Pons (tissue), 1 donor: Measurements from ENCODE around the gene MDM1.
A peak's percentile ranks its signal among the peaks of the same experiment; 100 is the strongest.

ENCODE experiments used
- DNase-seq: peaks from one replicate; pipeline ENCODE4 v3.0.0-alpha.2; 2016; ENCODE audit warnings: low spot score

MDM1 gene, protein sequence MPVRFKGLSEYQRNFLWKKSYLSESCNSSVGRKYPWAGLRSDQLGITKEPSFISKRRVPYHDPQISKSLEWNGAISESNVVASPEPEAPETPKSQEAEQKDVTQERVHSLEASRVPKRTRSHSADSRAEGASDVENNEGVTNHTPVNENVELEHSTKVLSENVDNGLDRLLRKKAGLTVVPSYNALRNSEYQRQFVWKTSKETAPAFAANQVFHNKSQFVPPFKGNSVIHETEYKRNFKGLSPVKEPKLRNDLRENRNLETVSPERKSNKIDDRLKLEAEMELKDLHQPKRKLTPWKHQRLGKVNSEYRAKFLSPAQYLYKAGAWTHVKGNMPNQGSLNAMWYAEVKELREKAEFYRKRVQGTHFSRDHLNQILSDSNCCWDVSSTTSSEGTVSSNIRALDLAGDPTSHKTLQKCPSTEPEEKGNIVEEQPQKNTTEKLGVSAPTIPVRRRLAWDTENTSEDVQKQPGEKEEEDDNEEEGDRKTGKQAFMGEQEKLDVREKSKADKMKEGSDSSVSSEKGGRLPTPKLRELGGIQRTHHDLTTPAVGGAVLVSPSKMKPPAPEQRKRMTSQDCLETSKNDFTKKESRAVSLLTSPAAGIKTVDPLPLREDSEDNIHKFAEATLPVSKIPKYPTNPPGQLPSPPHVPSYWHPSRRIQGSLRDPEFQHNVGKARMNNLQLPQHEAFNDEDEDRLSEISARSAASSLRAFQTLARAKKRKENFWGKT

DNA sequence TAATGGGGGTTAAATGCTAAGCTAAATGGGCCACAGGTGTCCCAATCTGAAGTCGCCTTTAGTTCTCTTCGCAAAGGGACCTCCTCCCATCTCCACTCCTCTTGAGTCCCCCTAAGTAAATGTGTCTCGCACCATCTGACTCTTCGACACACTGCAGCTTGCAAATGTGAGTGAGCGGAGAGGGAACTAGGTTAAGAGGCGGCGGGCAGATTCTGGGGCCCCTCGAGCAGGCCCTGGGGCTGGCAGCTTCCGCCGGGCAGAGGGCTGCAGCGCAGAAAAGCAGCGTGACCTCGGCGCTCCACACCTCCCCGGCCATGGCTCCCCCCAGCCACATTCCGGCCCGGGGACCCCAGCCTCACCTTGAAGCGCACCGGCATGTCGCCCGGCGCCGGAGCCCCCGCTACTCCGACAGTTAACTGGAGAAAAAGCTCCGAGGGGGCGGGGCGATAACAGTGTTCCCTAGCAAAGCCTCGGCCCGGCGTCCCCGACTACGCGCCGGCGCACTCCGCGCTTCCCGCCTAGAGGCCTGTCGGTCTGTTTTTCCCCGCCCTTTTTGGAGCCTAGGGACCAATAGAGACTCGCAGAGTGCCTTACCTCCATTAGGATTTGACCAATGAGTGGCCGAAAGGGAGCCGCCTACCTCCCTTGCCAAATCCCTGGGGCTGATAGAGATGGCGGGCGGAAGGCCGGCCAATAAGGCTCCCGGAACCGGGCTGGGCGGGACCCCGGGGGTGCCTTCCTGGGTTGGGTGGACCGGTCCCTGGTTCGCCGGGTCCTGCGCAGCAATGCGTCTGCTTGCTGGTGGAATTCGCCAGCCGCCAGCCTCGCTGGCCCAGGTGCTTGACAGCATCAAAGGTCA lies at the start of gene MDM1:
Gene MDM1, minus strand, starts transcription at position 494 of the 859 bp plus-strand sequence. Its CDS starts 117 bp downstream, at position 377.
- peak; percentile 100 for DNase-seq

DNA sequence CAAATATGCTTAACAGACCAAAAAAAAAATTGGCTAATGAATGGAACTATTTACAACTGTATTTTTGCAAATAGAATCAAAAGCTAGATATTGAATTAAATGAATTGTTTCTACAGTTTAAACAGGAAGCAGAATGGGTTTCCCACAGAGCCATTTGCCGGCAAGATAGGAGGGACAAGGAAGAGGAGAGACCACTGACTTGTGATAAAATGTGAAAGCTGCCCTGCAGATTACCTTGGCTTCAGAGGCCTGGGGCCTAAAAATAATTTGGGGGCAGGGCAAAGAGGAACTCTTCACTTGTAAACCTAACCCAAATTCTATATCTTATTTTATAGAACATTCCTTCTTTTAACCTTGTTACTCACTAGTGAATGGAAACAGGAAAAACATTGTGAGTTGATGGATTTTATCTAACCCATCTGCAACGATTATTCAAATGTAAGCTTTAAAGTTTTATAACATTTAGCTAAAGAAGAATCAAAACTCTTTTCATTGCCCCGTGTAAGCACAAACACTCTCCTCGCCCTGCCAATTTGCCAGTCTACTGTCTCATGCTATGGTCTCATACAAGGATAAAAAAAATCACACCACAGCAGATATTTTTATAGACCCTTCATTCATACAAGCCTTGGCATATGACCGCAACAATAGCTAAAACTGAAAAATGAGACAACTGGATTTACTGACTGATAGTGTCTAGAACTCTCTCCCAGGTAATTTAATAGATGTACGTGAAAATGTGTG lies 49.5 kb upstream of the MDM1 start:
- DNase-seq = no peak

DNA sequence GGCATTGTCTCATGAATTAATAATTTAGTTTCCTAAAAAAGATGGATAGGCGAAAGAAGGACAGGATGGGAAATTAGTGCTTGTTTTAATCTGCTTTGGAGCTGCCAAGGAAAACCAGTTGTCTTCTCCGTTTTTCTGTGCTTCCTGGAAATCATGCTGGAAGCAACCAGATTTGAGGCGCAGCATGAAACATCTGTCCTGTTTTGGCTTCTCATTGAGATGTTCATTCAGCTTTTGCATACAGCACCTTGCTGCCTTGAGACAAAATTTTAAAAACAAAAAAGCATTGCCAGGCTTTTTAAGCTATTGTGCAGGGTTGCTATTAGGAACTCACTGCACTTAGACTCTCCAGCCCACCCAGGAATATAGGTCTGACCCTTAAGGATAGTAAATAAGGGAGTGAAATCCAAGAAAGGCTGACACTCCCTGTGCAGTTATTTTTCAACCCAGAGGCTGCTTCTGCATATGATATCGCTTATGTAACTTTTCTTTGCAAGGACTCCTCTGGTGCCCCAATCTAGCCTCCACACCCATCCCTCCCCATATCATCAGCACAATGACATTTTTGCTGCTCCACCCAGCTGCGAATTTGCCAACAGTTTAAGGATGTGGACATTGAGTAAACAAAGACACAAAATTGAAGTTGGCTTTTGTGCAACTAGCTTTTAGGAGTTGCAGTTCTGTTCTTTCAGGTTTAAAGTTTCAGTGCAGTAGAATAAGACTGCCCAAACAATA lies 46.9 kb upstream of the MDM1 start:
- DNase-seq = no peak

DNA sequence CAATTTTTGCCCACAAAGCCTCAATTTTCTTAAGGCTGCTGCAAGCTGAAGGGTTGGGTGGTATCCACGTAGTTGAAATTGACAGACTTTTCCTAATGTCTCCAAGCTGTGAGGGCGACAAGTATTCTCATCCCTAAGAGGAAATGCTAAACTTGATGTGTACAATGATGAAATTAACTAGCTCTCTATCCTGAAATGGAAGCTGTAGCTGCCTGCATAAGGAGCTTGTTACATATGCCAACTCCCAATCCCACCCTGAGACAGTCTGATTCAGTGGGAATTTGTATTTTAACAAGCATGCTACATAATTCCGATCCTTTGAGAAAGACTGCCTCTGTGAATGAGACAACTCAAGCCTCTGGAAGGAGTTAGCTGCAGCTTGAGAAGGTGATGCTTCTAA lies 45.7 kb upstream of the MDM1 start:
- no peak for DNase-seq

DNA sequence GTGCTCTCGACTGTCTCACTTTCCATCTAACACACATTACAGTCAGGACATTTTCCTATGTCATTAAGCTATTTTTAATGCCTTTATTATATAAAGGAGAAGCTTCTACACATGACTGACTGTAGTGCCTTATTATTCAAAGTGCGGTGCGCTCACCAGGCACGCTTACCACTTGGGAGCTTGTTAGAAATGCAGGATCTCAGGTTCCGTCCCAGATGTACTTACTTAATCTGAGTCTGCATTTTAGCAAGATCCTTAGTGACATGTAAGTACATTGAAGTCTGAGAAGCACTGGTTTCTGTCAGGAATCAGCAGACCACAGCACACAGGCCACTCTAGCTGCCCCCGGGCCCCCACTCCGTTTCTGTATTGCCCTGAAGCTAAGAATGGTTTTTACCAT lies 44.7 kb upstream of the MDM1 start:
- no peak for DNase-seq

DNA sequence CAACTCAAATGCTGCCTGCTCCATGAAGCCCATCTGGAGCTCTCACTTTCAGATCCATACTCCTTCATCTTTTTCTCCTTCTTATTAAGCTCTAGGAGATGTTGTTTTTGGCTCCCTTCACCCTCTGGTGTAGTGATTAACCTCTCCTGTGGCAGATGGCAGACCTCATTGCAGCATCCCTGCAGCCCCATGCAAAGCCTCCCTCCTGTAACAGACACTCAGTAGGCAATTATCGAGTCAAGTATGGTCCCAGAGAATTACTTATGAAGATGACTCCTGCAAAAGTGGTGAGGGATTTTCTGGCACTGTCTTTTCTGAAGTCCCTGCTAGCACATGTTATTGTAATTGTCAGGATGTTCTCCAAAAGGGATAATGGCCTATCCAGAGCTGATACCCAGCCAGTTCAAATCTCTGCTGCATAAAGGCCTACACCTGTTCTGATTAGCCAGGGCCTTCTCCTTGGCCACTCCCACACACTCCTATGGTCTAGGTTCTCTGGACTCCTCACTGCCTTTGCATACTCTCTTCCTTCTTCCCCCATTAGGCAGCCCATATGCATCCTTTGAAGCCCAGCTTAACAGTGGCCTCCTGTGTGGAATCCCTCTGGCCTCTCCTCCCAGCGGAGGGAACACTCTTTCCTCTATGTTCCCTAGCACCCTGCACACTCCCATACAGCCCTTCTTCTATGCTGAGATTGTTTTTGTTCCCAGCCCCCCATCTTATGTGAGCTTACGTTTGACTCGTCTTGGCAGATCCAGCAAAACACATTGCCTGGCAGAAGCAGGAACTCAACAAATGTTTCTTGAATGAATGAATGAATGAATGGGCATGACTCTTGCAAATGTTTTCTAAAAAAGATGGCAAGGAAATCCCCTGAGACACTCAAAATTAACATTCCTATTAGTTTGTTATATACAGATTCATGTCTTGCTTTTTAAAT lies 43.9 kb upstream of the MDM1 start:
- peak; percentile 24 for DNase-seq

DNA sequence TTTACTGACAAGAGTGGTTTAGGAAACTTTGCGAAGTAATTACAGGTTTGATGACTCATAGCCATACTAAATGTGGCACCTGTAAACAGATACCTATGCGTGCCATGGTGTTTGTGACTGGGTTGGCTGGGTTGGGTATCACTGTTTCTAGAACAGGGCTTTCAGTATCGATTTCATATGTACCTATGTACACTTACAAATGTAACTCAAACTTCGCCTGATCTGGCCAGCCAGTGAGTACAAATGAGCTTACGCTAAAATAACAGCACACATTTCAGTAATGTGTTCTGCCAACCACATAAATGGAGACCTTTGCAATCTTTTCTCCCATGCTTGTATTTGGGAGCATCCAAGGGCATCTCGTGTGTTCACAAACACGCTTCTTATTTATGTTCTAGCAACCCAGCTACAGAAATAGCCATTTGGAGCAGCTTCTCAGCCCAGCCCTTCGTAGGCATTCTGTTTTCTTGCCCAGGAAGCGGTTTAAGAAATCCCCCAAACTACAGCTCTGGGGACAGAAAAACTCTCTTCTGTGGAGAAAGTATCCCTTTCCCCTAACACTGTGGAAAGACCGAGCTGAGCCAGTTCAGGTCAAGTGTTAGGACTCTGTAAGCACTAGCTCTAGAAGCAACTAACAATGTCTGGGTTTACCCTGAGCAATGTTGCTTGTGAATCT lies 42.3 kb upstream of the MDM1 start:
- DNase-seq = no peak

DNA sequence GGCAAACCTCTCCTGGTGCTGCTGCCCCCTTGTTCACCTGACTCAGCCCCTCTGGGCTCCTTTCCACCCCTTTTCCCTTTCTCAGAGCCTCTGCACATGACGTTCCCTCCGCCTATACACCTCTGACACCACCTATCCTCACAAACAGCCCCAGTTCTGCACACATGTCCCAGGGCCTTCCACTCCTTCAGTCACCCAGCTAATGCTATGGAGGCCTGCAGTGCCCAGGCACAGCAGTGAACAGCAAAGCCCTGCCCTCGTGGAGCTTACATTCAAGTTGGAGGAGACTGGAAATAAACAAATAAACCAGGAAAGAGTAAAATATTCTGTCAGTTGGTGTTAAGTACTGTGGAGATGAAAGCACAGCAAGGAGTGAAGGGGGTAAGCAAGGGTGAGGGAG lies 38.5 kb upstream of the MDM1 start:
- DNase-seq = no peak

DNA sequence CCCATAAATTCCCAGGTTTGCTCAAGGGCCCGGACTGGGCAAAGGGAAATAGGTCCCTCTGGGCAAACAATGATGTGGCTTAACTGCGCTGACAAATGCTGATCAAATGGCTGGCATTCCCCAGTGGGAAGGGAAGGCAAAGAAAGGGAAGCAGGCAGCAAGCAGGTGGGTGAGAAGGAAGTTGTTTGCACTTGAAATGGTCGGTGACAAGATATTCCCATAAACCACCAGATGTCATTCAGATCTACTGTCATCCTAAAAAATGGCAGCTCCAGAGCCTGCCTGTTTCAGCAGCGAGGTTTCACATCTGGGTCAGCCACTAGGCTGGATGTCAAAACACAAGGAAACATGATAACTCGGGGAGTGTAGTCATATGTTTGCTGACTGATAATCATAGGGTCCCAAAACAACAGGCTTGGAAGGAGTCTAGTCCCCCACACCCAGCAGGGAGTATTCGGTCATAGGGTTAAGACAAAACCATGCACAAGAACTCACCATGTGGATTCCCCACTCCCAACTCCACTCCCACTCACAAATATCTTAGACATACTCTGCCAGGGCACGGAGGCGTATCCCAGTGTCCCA lies 37.9 kb upstream of the MDM1 start:
- no peak for DNase-seq

DNA sequence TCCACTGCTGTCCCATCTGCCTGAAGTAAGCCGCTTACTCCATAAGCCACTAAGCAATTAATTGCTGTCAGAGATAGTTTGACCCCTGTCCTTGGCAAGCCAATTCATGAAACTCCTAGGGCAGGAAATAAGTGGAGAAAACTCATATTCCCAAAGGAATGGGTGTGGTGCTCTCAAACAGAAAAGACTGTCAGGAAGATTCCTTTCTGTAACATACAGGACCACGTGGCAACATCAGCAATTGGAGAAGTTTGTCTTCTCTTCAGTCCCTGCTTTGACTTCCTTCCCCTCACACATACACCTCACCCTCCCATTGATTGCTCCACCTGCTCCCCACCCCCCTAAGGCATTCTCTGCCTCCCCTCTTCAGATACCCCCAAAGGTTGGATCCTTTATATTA lies 36.2 kb upstream of the MDM1 start:
- no peak for DNase-seq

DNA sequence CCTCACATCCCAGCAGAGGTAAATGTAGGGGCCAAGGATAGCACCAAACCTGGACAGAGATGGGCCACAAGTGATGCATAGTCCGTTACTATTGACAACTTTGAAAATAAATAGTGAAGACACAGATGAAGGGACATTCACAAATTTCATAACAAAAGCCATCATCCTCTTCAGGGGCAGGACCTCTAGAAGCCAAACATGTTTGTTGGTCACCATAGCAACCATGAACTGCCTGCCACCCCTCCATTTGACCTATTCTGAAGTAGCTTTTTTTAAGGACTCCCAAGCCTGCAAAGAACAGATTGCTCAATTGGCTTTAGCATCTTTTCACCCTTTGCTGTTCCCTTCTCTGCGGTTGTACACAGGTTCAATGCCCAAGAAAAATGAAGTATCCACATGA lies 35.7 kb upstream of the MDM1 start:
- no peak for DNase-seq

DNA sequence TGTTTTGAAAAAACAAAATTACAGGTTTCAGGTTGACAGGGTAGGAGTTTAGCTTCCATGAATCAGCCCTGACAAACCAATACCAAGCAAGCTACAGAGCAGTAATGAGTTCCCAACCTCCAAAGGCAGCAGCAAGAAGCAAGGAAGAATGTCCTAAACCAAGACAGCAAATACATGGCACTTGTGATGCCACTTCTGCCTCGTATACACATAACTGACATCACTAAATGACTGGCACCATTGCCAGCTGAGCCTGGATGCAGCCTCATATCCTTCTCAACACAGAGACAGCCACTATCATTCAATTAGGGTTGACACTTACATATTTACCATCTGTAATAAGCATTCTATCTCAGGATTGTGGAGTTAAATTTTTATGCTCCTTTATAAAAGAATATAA lies 35.0 kb upstream of the MDM1 start:
- no peak for DNase-seq

DNA sequence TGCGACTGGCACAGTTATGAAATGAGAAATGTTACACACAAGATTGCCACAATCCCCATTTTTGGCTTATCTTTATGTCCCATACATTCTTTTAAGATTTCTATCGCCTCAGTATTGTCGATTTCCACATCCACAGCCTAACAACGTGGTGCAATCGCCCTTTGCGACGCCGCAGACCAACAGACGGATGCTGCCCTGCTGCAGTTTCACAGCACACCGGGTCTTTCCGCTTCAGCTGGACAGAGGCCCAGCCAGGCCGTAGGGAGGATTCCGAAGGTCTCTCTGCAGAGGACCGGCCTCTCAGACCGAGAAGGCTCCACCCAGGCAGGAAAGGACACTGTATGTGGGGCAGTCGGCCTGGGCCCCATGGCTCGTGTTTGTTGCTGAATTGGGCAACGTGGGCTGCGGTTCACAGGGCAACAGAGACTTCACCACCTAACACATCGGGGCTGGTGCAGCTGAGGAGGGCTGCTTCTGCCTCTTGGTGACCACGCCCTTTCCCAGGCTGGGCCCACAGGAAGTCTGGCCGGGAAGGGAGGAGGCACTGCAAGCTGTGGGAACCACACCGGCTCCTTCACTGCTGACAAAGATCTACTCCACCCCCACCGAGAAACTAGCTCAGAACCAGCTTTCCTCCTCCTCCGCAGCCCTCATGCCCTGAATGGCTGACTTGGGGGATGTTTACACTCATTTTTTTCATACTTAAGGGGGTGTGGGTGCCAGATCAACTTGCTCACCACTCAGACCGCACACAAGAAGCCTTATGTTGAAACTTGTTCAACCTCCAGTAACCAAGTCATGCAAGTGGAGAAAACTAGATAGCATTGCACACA lies 32.9 kb upstream of the MDM1 start:
- peak; percentile 46 for DNase-seq

DNA sequence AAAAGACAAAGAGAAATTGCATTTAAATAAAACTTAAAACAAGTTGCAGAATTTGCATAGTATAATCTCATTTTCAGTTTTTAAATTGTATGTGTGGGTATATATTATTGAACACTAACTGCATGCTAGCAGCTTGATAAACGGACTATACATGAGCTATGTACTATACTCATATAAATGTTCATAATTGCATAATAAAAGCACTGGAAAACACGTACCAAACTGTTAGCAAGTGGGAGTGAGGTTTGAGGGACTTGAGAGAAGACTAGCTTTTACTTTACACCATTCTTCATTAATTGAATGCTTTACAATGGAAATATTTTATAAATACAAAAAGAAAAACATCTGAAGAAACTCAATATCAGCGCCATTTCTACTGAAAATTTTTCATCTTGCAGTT lies 32.2 kb upstream of the MDM1 start:
- DNase-seq = no peak

DNA sequence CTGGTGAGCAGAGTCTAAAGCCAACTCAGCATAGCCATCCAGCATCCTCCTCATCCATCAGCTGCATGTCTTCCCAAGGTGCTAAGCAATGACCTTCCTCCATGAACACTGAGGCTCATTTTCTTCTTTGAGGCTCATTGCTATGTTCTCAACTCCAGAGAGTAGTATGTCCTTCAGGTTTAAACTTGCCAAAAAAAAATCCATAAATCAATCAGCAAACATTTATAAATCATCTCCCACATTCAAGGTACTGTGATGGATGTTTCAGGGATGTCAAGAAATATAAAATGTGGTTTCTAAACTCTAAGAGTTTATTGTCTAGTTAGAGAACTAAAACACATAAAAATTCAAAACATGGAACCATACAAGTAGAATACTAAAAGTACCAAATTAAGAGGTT lies 29.8 kb upstream of the MDM1 start:
- no peak for DNase-seq

DNA sequence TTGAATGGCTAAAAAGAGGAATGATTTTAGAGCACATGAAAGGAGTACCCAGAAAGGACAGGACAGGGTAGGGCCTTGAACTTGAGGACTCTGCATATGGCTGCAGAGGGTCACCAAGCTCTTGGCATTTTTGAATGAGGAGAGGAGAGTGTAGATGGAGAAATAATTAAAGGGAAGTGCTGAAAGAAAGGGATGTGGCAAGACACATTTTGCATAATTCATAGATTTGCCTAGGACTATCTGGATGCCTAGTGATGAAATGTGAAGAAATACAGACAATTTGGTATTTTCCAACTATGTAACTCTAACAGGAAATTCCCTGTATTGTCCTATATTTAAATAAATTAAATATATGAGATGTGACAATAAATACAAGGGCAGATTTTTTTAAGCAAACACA lies 27.5 kb upstream of the MDM1 start:
- DNase-seq = no peak

DNA sequence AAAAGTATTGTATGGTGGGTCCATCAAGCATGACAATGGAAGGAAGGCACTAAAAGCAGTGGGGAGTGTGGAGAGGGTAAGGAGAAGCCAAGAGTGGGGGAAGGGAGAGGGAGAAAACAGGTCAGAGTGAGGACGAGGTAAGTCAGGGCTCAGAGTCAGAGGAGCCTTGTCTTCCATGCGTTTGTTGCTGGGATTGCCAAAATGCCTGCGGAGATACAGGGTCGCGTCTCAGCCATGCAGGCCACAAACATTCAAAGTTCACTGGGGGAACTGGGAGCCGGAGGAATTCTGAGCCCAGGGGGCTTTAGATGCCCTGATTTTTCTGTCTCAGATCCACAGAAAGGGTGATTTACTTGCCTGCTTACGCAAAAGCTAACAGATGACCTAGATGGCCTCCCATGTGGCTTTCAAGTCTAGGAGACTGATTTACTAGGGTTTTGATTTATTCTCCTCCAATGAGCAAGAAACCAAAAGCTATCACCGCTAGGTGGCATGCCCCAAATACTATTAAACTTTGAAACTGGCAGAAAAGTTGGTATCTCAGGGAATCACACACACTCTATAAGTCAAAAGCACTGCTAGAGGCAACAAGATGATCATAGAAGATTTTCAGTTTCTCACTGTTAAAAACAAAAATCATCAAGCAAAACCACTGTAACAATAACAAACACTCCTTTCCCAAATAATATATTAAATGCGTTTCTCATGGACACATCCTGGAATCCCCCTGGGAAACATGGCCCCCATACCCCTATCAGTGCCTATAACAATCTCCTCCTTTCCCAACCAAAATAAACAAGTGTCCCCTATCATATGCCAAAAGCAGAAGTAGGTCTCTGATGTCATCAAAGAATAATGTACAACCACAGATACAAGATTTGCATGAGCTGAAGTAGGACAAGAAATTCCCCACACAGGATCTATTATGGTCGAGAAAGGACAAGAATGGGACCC lies 26.6 kb upstream of the MDM1 start:
- DNase-seq = peak; percentile 83
